GM19043 (cell line): ENCODE measurements around the gene STAT6.

Experiments used
- ATAC-seq: cut with Tn5 transposase; IDR thresholded peaks from one replicate; pipeline ENCODE4 v1.9.1; 2021; ENCODE audit warnings: low read depth; ENCODE audit not compliant: unreplicated experiment

STAT6 gene

GRCh38 chr12:57106021-57106708, 5.0 kb downstream of the STAT6 start:
- ATAC-seq: no peak

GRCh38 chr12:57105011-57105753, 6.0 kb downstream of the STAT6 start:
- no peak for ATAC-seq

- no peak for ATAC-seq
These were observed 6.8 kb downstream of the STAT6 start for GRCh38 chr12:57104292-57104910.

- ATAC-seq: no peak
These were observed 7.3 kb downstream of the STAT6 start for GRCh38 chr12:57103856-57104255.

- ATAC-seq: no peak
These were observed 9.1 kb downstream of the STAT6 start for GRCh38 chr12:57101892-57102695.

GRCh38 chr12:57099766-57100165, 11.4 kb downstream of the STAT6 start:
- ATAC-seq: no peak

GRCh38 chr12:57099047-57099714, 12.0 kb downstream of the STAT6 start:
- ATAC-seq: no peak

- ATAC-seq: no peak
These were observed 12.6 kb downstream of the STAT6 start for GRCh38 chr12:57098546-57098945.

GRCh38 chr12:57097554-57097835, 13.7 kb downstream of the STAT6 start:
- ATAC-seq: no peak

GRCh38 chr12:57096748-57097553, 14.2 kb downstream of the STAT6 start:
- ATAC-seq: no peak

- no peak for ATAC-seq
These were observed 15.0 kb downstream of the STAT6 start for GRCh38 chr12:57096099-57096572.

GRCh38 chr12:57095440-57095839, 15.7 kb downstream of the STAT6 start:
- ATAC-seq: no peak

- ATAC-seq: no peak
These were observed 16.7 kb downstream of the STAT6 start for GRCh38 chr12:57094208-57095160.

GRCh38 chr12:57093415-57094207, 17.6 kb downstream of the STAT6 start:
- ATAC-seq: no peak

GRCh38 chr12:57092876-57093414, 18.2 kb downstream of the STAT6 start:
- no peak for ATAC-seq

GRCh38 chr12:57092529-57092862, 18.7 kb downstream of the STAT6 start:
- no peak for ATAC-seq

GRCh38 chr12:57091638-57092528, 19.3 kb downstream of the STAT6 start:
- no peak for ATAC-seq
